ENCODE results near the gene ECE1.
A peak's percentile ranks its signal among the peaks of the same experiment; 100 is the strongest.
"Not testable (repeated sequence)": the region's sequence is repeated elsewhere in the genome, so short reads cannot be mapped to it uniquely, and the experiment has no call there.

The ECE1 gene

GRCh38 chr1:21192871-21193270 is 97.4 kb downstream of the ECE1 start:
- Mint-ChIP-seq H3K36me3 (no peaks in the 10 kb centered on the region), H3K27ac (no peak overlapping the region), H3K4me1 (peaks cover 4% of the 10 kb centered on the region), H3K9me3 (no peaks in the 10 kb centered on the region), H3K4me3 (no peak overlapping the region), H3K27me3 (peaks cover 8% of the 10 kb centered on the region)
- DNase-seq (ENCODE audit: low spot score in 2 of 2) (no peak), ATAC-seq (ENCODE audit: low read depth) (no peak)

GRCh38 chr1:21192284-21192683 is 98.0 kb downstream of the ECE1 start:
- H3K9me3 Mint-ChIP-seq: no peaks in the 10 kb centered on the region
- no peaks in the 10 kb centered on the region for H3K36me3 Mint-ChIP-seq
- peaks cover 4% of the 10 kb centered on the region for H3K4me1 Mint-ChIP-seq
- ATAC-seq (ENCODE audit: low read depth) (no peak), DNase-seq (ENCODE audit: low spot score in 2 of 2) (no peak)
- peaks cover 8% of the 10 kb centered on the region for H3K27me3 Mint-ChIP-seq
- no peak overlapping the region for H3K4me3 Mint-ChIP-seq
- no peak overlapping the region for H3K27ac Mint-ChIP-seq

- H3K27ac Mint-ChIP-seq; H3K36me3 Mint-ChIP-seq; H3K9me3 Mint-ChIP-seq; DNase-seq (ENCODE audit: low spot score in 2 of 2); H3K4me1 Mint-ChIP-seq; ATAC-seq (ENCODE audit: low read depth); H3K27me3 Mint-ChIP-seq; H3K4me3 Mint-ChIP-seq: not testable (repeated sequence)
These were observed 99.5 kb downstream of the ECE1 start for GRCh38 chr1:21190771-21191170.

GRCh38 chr1:21189906-21190500 is 100.3 kb downstream of the ECE1 start:
- H3K27ac Mint-ChIP-seq: no peak overlapping the region
- peaks cover 4% of the 10 kb centered on the region for H3K27me3 Mint-ChIP-seq
- DNase-seq (ENCODE audit: low spot score in 2 of 2) (no peak), ATAC-seq (ENCODE audit: low read depth) (no peak)
- no peaks in the 10 kb centered on the region for H3K9me3 Mint-ChIP-seq
- no peak overlapping the region for H3K4me3 Mint-ChIP-seq
- peaks cover 2% of the 10 kb centered on the region for H3K4me1 Mint-ChIP-seq
- no peaks in the 10 kb centered on the region for H3K36me3 Mint-ChIP-seq

GRCh38 chr1:21189421-21189820 is 100.8 kb downstream of the ECE1 start:
- Mint-ChIP-seq H3K27me3 (peaks cover 4% of the 10 kb centered on the region), H3K27ac (no peak overlapping the region), H3K4me3 (no peak overlapping the region), H3K9me3 (no peaks in the 10 kb centered on the region), H3K36me3 (no peaks in the 10 kb centered on the region), H3K4me1 (peaks cover 5% of the 10 kb centered on the region)
- no peak for DNase-seq (ENCODE audit: low spot score in 2 of 2)
- ATAC-seq (ENCODE audit: low read depth): no peak

GRCh38 chr1:21188235-21188634 is 102.0 kb downstream of the ECE1 start:
- no peak for ATAC-seq (ENCODE audit: low read depth)
- Mint-ChIP-seq H3K36me3 (no peaks in the 10 kb centered on the region), H3K9me3 (no peaks in the 10 kb centered on the region), H3K4me1 (peaks cover 14% of the 10 kb centered on the region), H3K27ac (no peak overlapping the region), H3K4me3 (no peak overlapping the region), H3K27me3 (peaks cover 3% of the 10 kb centered on the region)
- DNase-seq (ENCODE audit: low spot score in 2 of 2): no peak

GRCh38 chr1:21185221-21185731 is 105.0 kb downstream of the ECE1 start:
- Mint-ChIP-seq H3K4me3 (no peak overlapping the region), H3K27me3 (no peaks in the 10 kb centered on the region), H3K27ac (no peak overlapping the region)

GRCh38 chr1:21184276-21184675 is 106.0 kb downstream of the ECE1 start:
- no peaks in the 10 kb centered on the region for H3K36me3 Mint-ChIP-seq
- H3K27me3 Mint-ChIP-seq: no peaks in the 10 kb centered on the region
- no peaks in the 10 kb centered on the region for H3K9me3 Mint-ChIP-seq
- peak overlapping the region; percentile 60 for H3K27ac Mint-ChIP-seq
- H3K4me1 Mint-ChIP-seq: peaks cover 18% of the 10 kb centered on the region
- peak in 1 of 2 donors; percentile 41 for DNase-seq (ENCODE audit: low spot score in 2 of 2)
- H3K4me3 Mint-ChIP-seq: no peak overlapping the region
- peak; percentile 98 for ATAC-seq (ENCODE audit: low read depth)

More at GRCh38 chr1:21185221-21185731, 105.0 kb downstream of the ECE1 start:
- Mint-ChIP-seq H3K4me1 (peaks cover 18% of the 10 kb centered on the region), H3K9me3 (no peaks in the 10 kb centered on the region), H3K36me3 (no peaks in the 10 kb centered on the region)
- no peak for DNase-seq (ENCODE audit: low spot score in 2 of 2)
- ATAC-seq (ENCODE audit: low read depth): no peak

GRCh38 chr1:21182181-21182731 is 108.0 kb downstream of the ECE1 start:
- Mint-ChIP-seq H3K36me3 (no peaks in the 10 kb centered on the region), H3K27ac (no peak overlapping the region), H3K4me1 (peaks cover 18% of the 10 kb centered on the region), H3K27me3 (no peaks in the 10 kb centered on the region), H3K9me3 (no peaks in the 10 kb centered on the region), H3K4me3 (no peak overlapping the region)
- no peak for DNase-seq (ENCODE audit: low spot score in 2 of 2)
- no peak for ATAC-seq (ENCODE audit: low read depth)

GRCh38 chr1:21178271-21178670 is 112.0 kb downstream of the ECE1 start:
- not testable (repeated sequence) for H3K27me3 Mint-ChIP-seq; DNase-seq (ENCODE audit: low spot score in 2 of 2); H3K36me3 Mint-ChIP-seq; H3K9me3 Mint-ChIP-seq; H3K27ac Mint-ChIP-seq; ATAC-seq (ENCODE audit: low read depth); H3K4me3 Mint-ChIP-seq
- peaks cover 20% of the 10 kb centered on the region for H3K4me1 Mint-ChIP-seq

- peak; percentile 88 for ATAC-seq (ENCODE audit: low read depth)
- peaks cover 15% of the 10 kb centered on the region for H3K4me1 Mint-ChIP-seq
- DNase-seq (ENCODE audit: low spot score in 2 of 2): peak; percentile 100
- H3K36me3 Mint-ChIP-seq: no peaks in the 10 kb centered on the region
- no peaks in the 10 kb centered on the region for H3K9me3 Mint-ChIP-seq
- H3K4me3 Mint-ChIP-seq: peak within 1 kb of the TSS; percentile 94
- H3K27ac Mint-ChIP-seq: peak within 1 kb of the TSS; percentile 88
- no peaks in the 10 kb centered on the region for H3K27me3 Mint-ChIP-seq
These were observed 113.4 kb downstream of the ECE1 start, which contains the start of gene EIF4G3 for GRCh38 chr1:21176586-21177555. TSS of gene EIF4G3 (minus strand) at chr1:21176897. CDS start at chr1:21002742, 174,155 bp downstream.

- peak overlapping the region; percentile 88 for H3K27ac Mint-ChIP-seq
- DNase-seq (ENCODE audit: low spot score in 2 of 2): peak; percentile 37 to 55
- H3K4me3 Mint-ChIP-seq: peak overlapping the region; percentile 94
These were observed 114.3 kb downstream of the ECE1 start for GRCh38 chr1:21175670-21176581.

GRCh38 chr1:21175324-21175669 is 115.0 kb downstream of the ECE1 start:
- peaks cover 22% of the 10 kb centered on the region for H3K4me1 Mint-ChIP-seq
- ATAC-seq (ENCODE audit: low read depth) (peak; percentile 18), DNase-seq (ENCODE audit: low spot score in 2 of 2) (peak in 1 of 2 donors; percentile 27)
- H3K27me3 Mint-ChIP-seq: no peaks in the 10 kb centered on the region
- no peaks in the 10 kb centered on the region for H3K9me3 Mint-ChIP-seq
- peak overlapping the region; percentile 94 for H3K4me3 Mint-ChIP-seq
- H3K36me3 Mint-ChIP-seq: peaks cover 2% of the 10 kb centered on the region
- peak overlapping the region; percentile 88 for H3K27ac Mint-ChIP-seq

More at GRCh38 chr1:21175670-21176581, 114.3 kb downstream of the ECE1 start:
- peak; percentile 10 for ATAC-seq (ENCODE audit: low read depth)
- Mint-ChIP-seq H3K36me3 (peaks cover 2% of the 10 kb centered on the region), H3K4me1 (peaks cover 22% of the 10 kb centered on the region), H3K9me3 (no peaks in the 10 kb centered on the region), H3K27me3 (no peaks in the 10 kb centered on the region)

Data from memory B cell (primary cell).